OCI-LY1 (cell line): ENCODE results near the gene TNC.

ENCODE experiments used
- H2AFZ ChIP-seq: fragments of 200-600 bp; sonication (generic), shearing (Covaris generic); 2 replicates; pipeline ENCODE4 v1.6.0; 2014; ENCODE audit warnings: antibody characterized with exemption, mild to moderate bottlenecking, low read length
- H3F3A ChIP-seq: fragments of 200-600 bp; sonication (generic), shearing (Covaris generic); 2 replicates; pipeline ENCODE4 v1.6.0; 2014; ENCODE audit warnings: mild to moderate bottlenecking, antibody characterized with exemption, low read length, moderate library complexity; ENCODE audit not compliant: insufficient read depth
- H3K27ac ChIP-seq: fragments of 200-600 bp; sonication (generic); 2 replicates; pipeline ENCODE4 v1.5.1; 2014; ENCODE audit warnings: low read length, mixed run types, mild to moderate bottlenecking, low read depth; ENCODE audit not compliant: poor library complexity, severe bottlenecking
- H3K27me3 ChIP-seq: fragments of 200-600 bp; sonication (generic); 2 replicates; pipeline ENCODE4 v1.6.0; 2014; ENCODE audit warnings: antibody characterized with exemption, mild to moderate bottlenecking, low read length, moderate library complexity; ENCODE audit not compliant: insufficient read depth
- H3K36me3 ChIP-seq: fragments of 200-600 bp; sonication (generic); 2 replicates; pipeline ENCODE4 v1.6.1; 2014; ENCODE audit warnings: mild to moderate bottlenecking, antibody characterized with exemption, low read length, moderate library complexity, mixed read lengths; ENCODE audit not compliant: insufficient read depth
- H3K4me1 ChIP-seq: fragments of 200-600 bp; sonication (generic); 2 replicates; pipeline ENCODE4 v1.5.1; 2014; ENCODE audit warnings: mild to moderate bottlenecking, low read length, moderate library complexity; ENCODE audit not compliant: insufficient read depth, severe bottlenecking
- H3K4me2 ChIP-seq: fragments of 200-600 bp; sonication (generic), shearing (Covaris generic); 2 replicates; pipeline ENCODE4 v1.6.1; 2014; ENCODE audit warnings: low read length
- H3K4me3 ChIP-seq: fragments of 200-600 bp; sonication (generic); 2 replicates; pipeline ENCODE4 v1.5.1; 2014; ENCODE audit warnings: low read length, low read depth, mild to moderate bottlenecking, mixed read lengths; ENCODE audit not compliant: poor library complexity, severe bottlenecking
- H3K79me2 ChIP-seq: fragments of 200-600 bp; shearing (Covaris generic); 2 replicates; pipeline ENCODE4 v1.6.1; 2016; ENCODE audit warnings: mixed run types, low read length, mixed read lengths; ENCODE audit not compliant: insufficient read depth
- H3K9ac ChIP-seq: fragments of 200-600 bp; sonication (generic), shearing (Covaris generic); 2 replicates; pipeline ENCODE4 v1.6.1; 2014; ENCODE audit warnings: mild to moderate bottlenecking, low read length, mixed read lengths
- H3K9me2 ChIP-seq: fragments of 200-600 bp; sonication (generic), shearing (Covaris generic); 2 replicates; pipeline ENCODE4 v1.6.1; 2014; ENCODE audit warnings: low read depth, mild to moderate bottlenecking, low read length, mixed read lengths
- H3K9me3 ChIP-seq: fragments of 200-600 bp; shearing (Covaris generic); 2 replicates; pipeline ENCODE4 v1.6.1; 2014; ENCODE audit warnings: low read length, mixed read lengths
- H4K20me1 ChIP-seq: fragments of 200-600 bp; sonication (generic), shearing (Covaris generic); 2 replicates; pipeline ENCODE4 v1.6.0; 2016; ENCODE audit warnings: mild to moderate bottlenecking, low read length; ENCODE audit not compliant: insufficient read depth
- CTCF ChIP-seq: fragments of 200-600 bp; sonication (generic), shearing (Covaris generic); IDR thresholded peaks from 2 replicates; pipeline ENCODE4 v1.5.1; 2017; ENCODE audit warnings: mild to moderate bottlenecking, antibody characterized with exemption, low read length, moderate library complexity, mixed read lengths
- EZH2 ChIP-seq: fragments of 200-600 bp; sonication (generic), shearing (Covaris generic); IDR thresholded peaks from 2 replicates; pipeline ENCODE4 v1.8.0; 2017; ENCODE audit warnings: borderline replicate concordance, mixed run types, mild to moderate bottlenecking, antibody characterized with exemption, low read length, moderate library complexity, mixed read lengths

Gene TNC

GRCh38 chr9:114981063-114981462 lies 136.9 kb downstream of the TNC start:
- no peaks in the 10 kb centered on the region for H3K36me3 ChIP-seq
- H3K9ac ChIP-seq, result no peak overlapping the region
- no peak overlapping the region for H3K27ac ChIP-seq
- no peak overlapping the region for H3K4me2 ChIP-seq
- H3K79me2 ChIP-seq, result no peaks in the 10 kb centered on the region
- no peaks in the 10 kb centered on the region for H3K9me3 ChIP-seq
- no peaks in the 10 kb centered on the region for H4K20me1 ChIP-seq
- H3K9me2 ChIP-seq, result no peaks in the 10 kb centered on the region
- no peak overlapping the region for H2AFZ ChIP-seq
- no peak for TF ChIP-seq EZH2
- no peak for TF ChIP-seq CTCF
- H3K4me1 ChIP-seq, result no peaks in the 10 kb centered on the region
- no peak overlapping the region for H3K4me3 ChIP-seq
- no peaks in the 10 kb centered on the region for H3K27me3 ChIP-seq
- no peaks in the 10 kb centered on the region for H3F3A ChIP-seq

- Histone ChIP-seq H3K9me2 (no peaks in the 10 kb centered on the region), H2AFZ (no peak overlapping the region), H3K4me2 (no peak overlapping the region), H3K4me1 (no peaks in the 10 kb centered on the region), H3K27ac (no peak overlapping the region), H3K27me3 (no peaks in the 10 kb centered on the region), H3K9ac (no peak overlapping the region), H3K79me2 (no peaks in the 10 kb centered on the region), H3K9me3 (no peaks in the 10 kb centered on the region), H3K36me3 (no peaks in the 10 kb centered on the region), H4K20me1 (no peaks in the 10 kb centered on the region), H3K4me3 (no peak overlapping the region), H3F3A (no peaks in the 10 kb centered on the region)
- TF ChIP-seq CTCF, result no peak
- TF ChIP-seq EZH2, result no peak
These were observed 144.7 kb downstream of the TNC start for GRCh38 chr9:114973216-114973615.

- Histone ChIP-seq H3K4me3 (no peak overlapping the region), H3K79me2 (no peaks in the 10 kb centered on the region), H3K9me3 (no peaks in the 10 kb centered on the region), H4K20me1 (no peaks in the 10 kb centered on the region), H3K9me2 (no peaks in the 10 kb centered on the region), H3K36me3 (no peaks in the 10 kb centered on the region), H3K27me3 (no peaks in the 10 kb centered on the region), H3K9ac (no peak overlapping the region), H3K4me2 (no peak overlapping the region), H2AFZ (no peak overlapping the region), H3F3A (no peaks in the 10 kb centered on the region), H3K4me1 (no peaks in the 10 kb centered on the region), H3K27ac (no peak overlapping the region)
- no peak for TF ChIP-seq CTCF
- TF ChIP-seq EZH2, result no peak
These were observed 145.3 kb downstream of the TNC start for GRCh38 chr9:114972510-114973136.
